BLaER1 (cell line): ENCODE results near the gene CLIC3.

Source experiments
- H3K27ac ChIP-seq: shearing (Covaris generic); formaldehyde crosslinking; 2 replicates; pipeline ENCODE4 v1.8.1; 2022
- H3K27me3 ChIP-seq: shearing (Covaris generic); formaldehyde crosslinking; 2 replicates; pipeline ENCODE4 v1.8.1; 2022
- H3K36me3 ChIP-seq: shearing (Covaris generic); formaldehyde crosslinking; 2 replicates; pipeline ENCODE4 v1.8.1; 2022
- H3K4me1 ChIP-seq: shearing (Covaris generic); formaldehyde crosslinking; 2 replicates; pipeline ENCODE4 v1.8.1; 2022
- H3K4me2 ChIP-seq: shearing (Covaris generic); formaldehyde crosslinking; 2 replicates; pipeline ENCODE4 v1.8.1; 2022
- H3K4me3 ChIP-seq: shearing (Covaris generic); formaldehyde crosslinking; 2 replicates; pipeline ENCODE4 v1.8.1; 2022
- H3K9ac ChIP-seq: shearing (Covaris generic); formaldehyde crosslinking; 2 replicates; pipeline ENCODE4 v1.8.1; 2022
- H3K9me3 ChIP-seq: shearing (Covaris generic); formaldehyde crosslinking; 2 replicates; pipeline ENCODE4 v1.8.1; 2022
- H4K20me1 ChIP-seq: shearing (Covaris generic); formaldehyde crosslinking; 2 replicates; pipeline ENCODE4 v1.8.1; 2022
- Cebpa-rat ChIP-seq: shearing (Covaris generic); IDR thresholded peaks from 2 replicates; pipeline ENCODE4 v1.8.1; 2022

Gene CLIC3

GRCh38 chr9:136969150-136969549, 27.2 kb downstream of the CLIC3 start:
- H3K27me3 ChIP-seq: no peaks in the 10 kb centered on the region
- H3K27ac ChIP-seq: peak overlapping the region; percentile 26; the same call in 1 of the 2 replicates
- no peak overlapping the region for H3K9ac ChIP-seq
- H3K36me3 ChIP-seq: no peaks in the 10 kb centered on the region
- H4K20me1 ChIP-seq: no peaks in the 10 kb centered on the region
- no peak overlapping the region for H3K4me2 ChIP-seq
- no peaks in the 10 kb centered on the region for H3K9me3 ChIP-seq
- no peak for TF ChIP-seq Cebpa-rat
- no peak overlapping the region for H3K4me3 ChIP-seq
- H3K4me1 ChIP-seq: peaks cover 35% of the 10 kb centered on the region

- H3K27ac ChIP-seq: no peak overlapping the region
- no peak for TF ChIP-seq Cebpa-rat
- no peaks in the 10 kb centered on the region for H4K20me1 ChIP-seq
- no peak overlapping the region for H3K9ac ChIP-seq
- H3K36me3 ChIP-seq: no peaks in the 10 kb centered on the region
- H3K4me3 ChIP-seq: no peak overlapping the region
- no peak overlapping the region for H3K4me2 ChIP-seq
- H3K9me3 ChIP-seq: no peaks in the 10 kb centered on the region
- H3K27me3 ChIP-seq: no peaks in the 10 kb centered on the region
- peaks cover 35% of the 10 kb centered on the region for H3K4me1 ChIP-seq
Measured at GRCh38 chr9:136968333-136969127, 27.8 kb downstream of the CLIC3 start.

GRCh38 chr9:136965771-136966484, 30.4 kb downstream of the CLIC3 start:
- Histone ChIP-seq H3K4me2 (peak overlapping the region; percentile 71), H3K9me3 (no peaks in the 10 kb centered on the region)
- TF ChIP-seq Cebpa-rat: no peak

GRCh38 chr9:136964833-136965422, 31.4 kb downstream of the CLIC3 start:
- no peak overlapping the region for H3K27ac ChIP-seq
- H3K9me3 ChIP-seq: no peaks in the 10 kb centered on the region
- H3K27me3 ChIP-seq: no peaks in the 10 kb centered on the region
- TF ChIP-seq Cebpa-rat: no peak
- H3K4me2 ChIP-seq: no peak overlapping the region
- H3K9ac ChIP-seq: no peak overlapping the region
- no peak overlapping the region for H3K4me3 ChIP-seq
- H3K4me1 ChIP-seq: peaks cover 21% of the 10 kb centered on the region
- no peaks in the 10 kb centered on the region for H4K20me1 ChIP-seq
- no peaks in the 10 kb centered on the region for H3K36me3 ChIP-seq

More at GRCh38 chr9:136965771-136966484, 30.4 kb downstream of the CLIC3 start:
- Histone ChIP-seq H3K4me1 (peaks cover 26% of the 10 kb centered on the region), H4K20me1 (no peaks in the 10 kb centered on the region), H3K9ac (0 out of 2 replicates have a peak overlapping the region, but pooled peaks have one; percentile 24), H3K4me3 (no peak overlapping the region), H3K36me3 (no peaks in the 10 kb centered on the region), H3K27me3 (no peaks in the 10 kb centered on the region), H3K27ac (no peak overlapping the region)

- Histone ChIP-seq H3K36me3 (no peaks in the 10 kb centered on the region), H3K4me1 (peaks cover 26% of the 10 kb centered on the region), H3K4me3 (no peak overlapping the region), H3K27ac (no peak overlapping the region), H3K9ac (no peak overlapping the region), H3K27me3 (no peaks in the 10 kb centered on the region), H3K4me2 (no peak overlapping the region), H4K20me1 (no peaks in the 10 kb centered on the region), H3K9me3 (no peaks in the 10 kb centered on the region)
- no peak for TF ChIP-seq Cebpa-rat
Measured at GRCh38 chr9:136964171-136964689, 32.1 kb downstream of the CLIC3 start.

GRCh38 chr9:136963751-136964150, 32.6 kb downstream of the CLIC3 start:
- H3K9me3 ChIP-seq: no peaks in the 10 kb centered on the region
- no peak for TF ChIP-seq Cebpa-rat
- peaks cover 26% of the 10 kb centered on the region for H3K4me1 ChIP-seq
- no peaks in the 10 kb centered on the region for H3K27me3 ChIP-seq
- H3K4me2 ChIP-seq: no peak overlapping the region
- no peaks in the 10 kb centered on the region for H3K36me3 ChIP-seq
- no peaks in the 10 kb centered on the region for H4K20me1 ChIP-seq
- no peak overlapping the region for H3K27ac ChIP-seq
- H3K9ac ChIP-seq: no peak overlapping the region
- H3K4me3 ChIP-seq: no peak overlapping the region

- Histone ChIP-seq H3K9me3 (no peaks in the 10 kb centered on the region), H3K36me3 (no peaks in the 10 kb centered on the region), H3K9ac (no peak overlapping the region), H3K27ac (no peak overlapping the region), H4K20me1 (no peaks in the 10 kb centered on the region), H3K4me1 (peaks cover 26% of the 10 kb centered on the region), H3K4me3 (no peak overlapping the region), H3K27me3 (no peaks in the 10 kb centered on the region), H3K4me2 (no peak overlapping the region)
- TF ChIP-seq Cebpa-rat: no peak
Measured at GRCh38 chr9:136963341-136963740, 33.0 kb downstream of the CLIC3 start.

- H4K20me1 ChIP-seq: no peaks in the 10 kb centered on the region
- H3K9ac ChIP-seq: no peak overlapping the region
- H3K27ac ChIP-seq: no peak overlapping the region
- no peaks in the 10 kb centered on the region for H3K9me3 ChIP-seq
- H3K36me3 ChIP-seq: no peaks in the 10 kb centered on the region
- TF ChIP-seq Cebpa-rat: no peak
- no peaks in the 10 kb centered on the region for H3K27me3 ChIP-seq
- no peak overlapping the region for H3K4me2 ChIP-seq
- peaks cover 26% of the 10 kb centered on the region for H3K4me1 ChIP-seq
- H3K4me3 ChIP-seq: no peak overlapping the region
Measured at GRCh38 chr9:136962701-136963248, 33.6 kb downstream of the CLIC3 start.

GRCh38 chr9:136962163-136962562, 34.2 kb downstream of the CLIC3 start:
- Histone ChIP-seq H3K27ac (no peak overlapping the region), H3K36me3 (no peaks in the 10 kb centered on the region), H4K20me1 (no peaks in the 10 kb centered on the region), H3K27me3 (no peaks in the 10 kb centered on the region), H3K4me2 (no peak overlapping the region), H3K9me3 (no peaks in the 10 kb centered on the region), H3K9ac (no peak overlapping the region), H3K4me3 (no peak overlapping the region), H3K4me1 (peaks cover 26% of the 10 kb centered on the region)
- TF ChIP-seq Cebpa-rat: no peak
